Measurements from ENCODE around the gene PARP11.

- TF ChIP-seq, protein P1, sequence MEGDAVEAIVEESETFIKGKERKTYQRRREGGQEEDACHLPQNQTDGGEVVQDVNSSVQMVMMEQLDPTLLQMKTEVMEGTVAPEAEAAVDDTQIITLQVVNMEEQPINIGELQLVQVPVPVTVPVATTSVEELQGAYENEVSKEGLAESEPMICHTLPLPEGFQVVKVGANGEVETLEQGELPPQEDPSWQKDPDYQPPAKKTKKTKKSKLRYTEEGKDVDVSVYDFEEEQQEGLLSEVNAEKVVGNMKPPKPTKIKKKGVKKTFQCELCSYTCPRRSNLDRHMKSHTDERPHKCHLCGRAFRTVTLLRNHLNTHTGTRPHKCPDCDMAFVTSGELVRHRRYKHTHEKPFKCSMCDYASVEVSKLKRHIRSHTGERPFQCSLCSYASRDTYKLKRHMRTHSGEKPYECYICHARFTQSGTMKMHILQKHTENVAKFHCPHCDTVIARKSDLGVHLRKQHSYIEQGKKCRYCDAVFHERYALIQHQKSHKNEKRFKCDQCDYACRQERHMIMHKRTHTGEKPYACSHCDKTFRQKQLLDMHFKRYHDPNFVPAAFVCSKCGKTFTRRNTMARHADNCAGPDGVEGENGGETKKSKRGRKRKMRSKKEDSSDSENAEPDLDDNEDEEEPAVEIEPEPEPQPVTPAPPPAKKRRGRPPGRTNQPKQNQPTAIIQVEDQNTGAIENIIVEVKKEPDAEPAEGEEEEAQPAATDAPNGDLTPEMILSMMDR (IDR thresholded peaks at IDR 0.05): no peak
- TF ChIP-seq POLR2A (IDR thresholded peaks at IDR 0.05): no peak
These were observed 30.7 kb downstream of the PARP11 start for GRCh38 chr12:3842517-3842916.

Measured in esophagus squamous epithelium (tissue), 4 donors.